HUES48 (cell line): ENCODE results near the gene TGFBR3.

Experiments used
- H3K27ac ChIP-seq: one replicate; pipeline ENCODE4 v1.7.0; 2013; ENCODE audit warnings: low read depth, low read length, inconsistent platforms
- H3K27me3 ChIP-seq: 2 replicates; pipeline ENCODE4 v1.6.1; 2013; ENCODE audit warnings: mild to moderate bottlenecking, low read length; ENCODE audit not compliant: control insufficient read depth, insufficient read depth
- H3K36me3 ChIP-seq: 2 replicates; pipeline ENCODE4 v1.6.1; 2013; ENCODE audit warnings: low read length; ENCODE audit not compliant: control insufficient read depth, insufficient read depth
- H3K4me1 ChIP-seq: 2 replicates; pipeline ENCODE4 v1.6.1; 2013; ENCODE audit warnings: mild to moderate bottlenecking, low read length; ENCODE audit not compliant: control insufficient read depth, insufficient read depth
- H3K4me3 ChIP-seq: 2 replicates; pipeline ENCODE4 v1.5.1; 2013; ENCODE audit warnings: mild to moderate bottlenecking, low read depth, low read length
- H3K9ac ChIP-seq: 2 replicates; pipeline ENCODE4 v1.6.1; 2013; ENCODE audit warnings: mild to moderate bottlenecking, low read depth, low read length, moderate library complexity
- H3K9me3 ChIP-seq: 2 replicates; pipeline ENCODE4 v1.6.1; 2013; ENCODE audit warnings: low read length; ENCODE audit not compliant: control insufficient read depth, insufficient read depth

Gene TGFBR3

GRCh38 chr1:91653183-91653582, 232.8 kb downstream of the TGFBR3 start:
- H3K4me1 ChIP-seq, result no peaks in the 10 kb centered on the region
- H3K27ac ChIP-seq, result no peak overlapping the region

GRCh38 chr1:91651661-91652071, 234.3 kb downstream of the TGFBR3 start:
- Histone ChIP-seq H3K27ac (no peak overlapping the region), H3K4me1 (no peaks in the 10 kb centered on the region), H3K9ac (no peak overlapping the region), H3K36me3 (no peaks in the 10 kb centered on the region), H3K4me3 (no peak overlapping the region), H3K27me3 (no peaks in the 10 kb centered on the region), H3K9me3 (no peaks in the 10 kb centered on the region)

More at GRCh38 chr1:91653183-91653582, 232.8 kb downstream of the TGFBR3 start:
- no peak overlapping the region for H3K9ac ChIP-seq
- H3K36me3 ChIP-seq, result no peaks in the 10 kb centered on the region
- no peak overlapping the region for H3K4me3 ChIP-seq
- H3K9me3 ChIP-seq, result no peaks in the 10 kb centered on the region
- no peaks in the 10 kb centered on the region for H3K27me3 ChIP-seq

- no peak overlapping the region for H3K4me3 ChIP-seq
- H3K9me3 ChIP-seq, result no peaks in the 10 kb centered on the region
- no peak overlapping the region for H3K27ac ChIP-seq
- H3K27me3 ChIP-seq, result no peaks in the 10 kb centered on the region
- no peak overlapping the region for H3K9ac ChIP-seq
- H3K36me3 ChIP-seq, result no peaks in the 10 kb centered on the region
- no peaks in the 10 kb centered on the region for H3K4me1 ChIP-seq
Observed at GRCh38 chr1:91651243-91651642, 234.7 kb downstream of the TGFBR3 start.

- no peaks in the 10 kb centered on the region for H3K36me3 ChIP-seq
- peaks cover 4% of the 10 kb centered on the region; the same call in 1 of the 2 replicates for H3K4me1 ChIP-seq
- H3K4me3 ChIP-seq, result no peak overlapping the region
- H3K27ac ChIP-seq, result no peak overlapping the region
- H3K27me3 ChIP-seq, result no peaks in the 10 kb centered on the region
- no peaks in the 10 kb centered on the region for H3K9me3 ChIP-seq
- no peak overlapping the region for H3K9ac ChIP-seq
Observed at GRCh38 chr1:91650764-91651163, 235.2 kb downstream of the TGFBR3 start.

- Histone ChIP-seq H3K36me3 (no peaks in the 10 kb centered on the region), H3K27ac (no peak overlapping the region), H3K27me3 (no peaks in the 10 kb centered on the region), H3K4me1 (peaks cover 26% of the 10 kb centered on the region), H3K4me3 (no peak overlapping the region), H3K9me3 (no peaks in the 10 kb centered on the region), H3K9ac (no peak overlapping the region)
Observed at GRCh38 chr1:91647061-91647460, 238.9 kb downstream of the TGFBR3 start.

- H3K27me3 ChIP-seq, result no peaks in the 10 kb centered on the region
- H3K4me1 ChIP-seq, result peaks cover 26% of the 10 kb centered on the region
- H3K27ac ChIP-seq, result peak overlapping the region; percentile 82
- no peak overlapping the region for H3K9ac ChIP-seq
- no peak overlapping the region for H3K4me3 ChIP-seq
- no peaks in the 10 kb centered on the region for H3K9me3 ChIP-seq
- H3K36me3 ChIP-seq, result no peaks in the 10 kb centered on the region
Observed at GRCh38 chr1:91645031-91645430, 240.9 kb downstream of the TGFBR3 start.

DNA sequence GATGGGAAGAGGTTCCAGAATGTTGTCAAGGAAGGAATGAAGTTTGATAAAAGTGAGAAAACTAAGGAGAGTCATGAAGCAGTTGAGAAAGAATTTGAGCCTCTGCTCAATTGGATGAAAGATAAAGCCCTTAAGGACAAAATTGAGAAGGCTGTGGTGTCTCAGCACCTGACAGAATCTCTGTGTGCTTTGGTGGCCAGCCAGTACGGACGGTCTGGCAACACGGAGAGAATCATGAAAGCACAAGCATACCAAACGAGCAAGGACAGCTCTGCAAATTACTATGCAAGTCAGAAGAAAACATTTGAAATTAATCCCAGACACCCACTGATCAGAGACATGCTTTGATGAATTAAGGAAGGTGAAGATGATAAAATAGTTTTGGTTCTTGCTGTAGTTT, 242.5 kb downstream of the TGFBR3 start:
- Histone ChIP-seq H3K4me3 (no peak overlapping the region), H3K27me3 (no peaks in the 10 kb centered on the region), H3K27ac (no peak overlapping the region), H3K9ac (no peak overlapping the region), H3K36me3 (no peaks in the 10 kb centered on the region), H3K4me1 (peaks cover 26% of the 10 kb centered on the region), H3K9me3 (no peaks in the 10 kb centered on the region; the same call in 1 of the 2 replicates)

DNA sequence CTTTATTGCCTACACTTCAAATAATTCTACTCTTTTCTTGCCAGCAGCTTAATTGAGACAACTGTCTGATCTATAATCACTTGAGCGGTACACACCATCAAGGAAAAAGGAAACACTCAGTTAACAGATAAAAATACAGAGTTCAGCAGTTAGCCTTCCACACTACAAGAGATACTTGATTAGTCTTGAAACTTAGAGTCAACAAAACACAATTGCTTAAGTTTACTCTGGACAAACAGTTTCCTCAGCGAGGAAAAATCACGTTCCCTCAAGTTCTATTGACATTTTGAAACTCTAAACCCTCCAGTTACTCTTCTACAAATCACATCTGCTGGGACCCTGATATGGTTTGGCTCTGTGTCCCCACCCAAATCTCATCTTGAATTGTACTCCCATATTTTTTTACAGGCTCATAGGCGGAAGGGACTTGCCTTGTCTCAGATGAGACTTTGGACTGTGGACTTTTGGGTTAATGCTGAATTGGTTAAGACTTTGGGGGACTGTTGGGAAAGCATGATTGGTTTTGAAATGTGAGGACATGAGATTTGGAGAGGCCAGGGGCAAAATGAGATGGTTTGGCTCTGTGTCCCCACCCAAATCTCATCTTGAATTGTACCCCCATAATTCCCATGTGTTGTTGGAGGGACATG, 244.9 kb downstream of the TGFBR3 start:
- Histone ChIP-seq H3K9ac (no peak overlapping the region), H3K4me1 (peaks cover 25% of the 10 kb centered on the region), H3K27ac (no peak overlapping the region), H3K9me3 (no peaks in the 10 kb centered on the region; the same call in 1 of the 2 replicates), H3K27me3 (no peaks in the 10 kb centered on the region), H3K4me3 (no peak overlapping the region), H3K36me3 (no peaks in the 10 kb centered on the region)

DNA sequence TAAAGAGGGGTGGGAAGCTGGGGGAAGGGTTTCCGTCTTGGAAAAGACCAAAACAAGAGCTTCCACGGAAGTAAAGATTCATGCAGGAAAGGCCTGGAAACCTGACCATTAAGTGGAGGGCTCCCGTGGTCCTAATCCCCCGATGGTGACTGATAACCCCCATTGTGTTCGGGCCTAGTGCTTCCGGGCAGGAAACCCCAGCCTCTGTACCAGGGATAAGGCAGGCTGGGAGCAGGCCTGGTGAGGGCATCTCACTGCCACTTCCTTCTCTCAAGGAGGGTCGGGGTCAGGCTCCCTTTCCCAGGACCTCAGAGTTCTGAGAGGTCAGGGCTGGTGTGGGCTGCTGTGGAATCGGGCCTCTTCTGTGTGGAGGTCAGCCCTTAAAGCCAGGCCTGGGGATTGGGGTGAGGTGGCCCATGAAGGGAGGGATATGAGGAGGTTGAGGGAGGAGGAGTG, 248.4 kb downstream of the TGFBR3 start:
- Histone ChIP-seq H3K4me1 (peaks cover 8% of the 10 kb centered on the region), H3K9ac (no peak overlapping the region), H3K9me3 (no peaks in the 10 kb centered on the region; the same call in 1 of the 2 replicates), H3K27me3 (no peaks in the 10 kb centered on the region), H3K27ac (no peak overlapping the region), H3K36me3 (no peaks in the 10 kb centered on the region), H3K4me3 (no peak overlapping the region)

GRCh38 chr1:91635763-91636162, 250.2 kb downstream of the TGFBR3 start:
- peaks cover 9% of the 10 kb centered on the region for H3K4me1 ChIP-seq
- H3K9me3 ChIP-seq, result no peaks in the 10 kb centered on the region; the same call in none of the 2 replicates
- H3K4me3 ChIP-seq, result no peak overlapping the region
- no peaks in the 10 kb centered on the region for H3K36me3 ChIP-seq
- H3K27me3 ChIP-seq, result no peaks in the 10 kb centered on the region
- no peak overlapping the region for H3K27ac ChIP-seq
- H3K9ac ChIP-seq, result no peak overlapping the region

- Histone ChIP-seq H3K9me3 (no peaks in the 10 kb centered on the region; the same call in 1 of the 2 replicates), H3K9ac (no peak overlapping the region), H3K4me1 (peaks cover 9% of the 10 kb centered on the region), H3K27me3 (no peaks in the 10 kb centered on the region), H3K27ac (peak overlapping the region; percentile 5), H3K36me3 (no peaks in the 10 kb centered on the region), H3K4me3 (no peak overlapping the region)
Observed at GRCh38 chr1:91633438-91633837, 252.5 kb downstream of the TGFBR3 start.
